Stomach (tissue), 19 donors: ENCODE data around the gene CNN1. TPM values are rescaled to one million over a fixed set of nuclear protein-coding genes. Genes with fewer than 3 reads are reported as not detected.

Experiments used
- DNase-seq, 2 donors: peaks; one replicate each; pipeline versions ENCODE4 v3.0.0 to v3.0.0-alpha.2; 2013 to 2019
- H3K27ac ChIP-seq, 5 donors: fragments of 200-600 bp in 4 of 5; sonication (generic) in 4 of 5; one replicate each; pipeline ENCODE4 v1.5.1; 2013 to 2019; ENCODE audit warnings: mild to moderate bottlenecking in 1 of 5, moderate library complexity in 1 of 5
- H3K27me3 ChIP-seq, 3 donors: fragments of 200-600 bp; sonication (generic); one replicate each; pipeline ENCODE4 v1.5.1; 2017 to 2019; ENCODE audit warnings: mixed run types in 1 of 3
- H3K36me3 ChIP-seq, 4 donors: fragments of 200-600 bp; sonication (generic); 1 replicate in 3 of 4; 2 replicates in 1 of 4; pipeline ENCODE4 v1.5.1; 2016 to 2019
- H3K4me1 ChIP-seq, 4 donors: fragments of 200-600 bp; sonication (generic); one replicate each; pipeline ENCODE4 v1.5.1; 2016 to 2019
- H3K4me3 ChIP-seq, 4 donors: fragments of 200-600 bp; sonication (generic) in 3 of 4; one replicate each; pipeline ENCODE4 v1.5.1; 2016 to 2019; ENCODE audit warnings: mild to moderate bottlenecking in 1 of 4
- H3K9me3 ChIP-seq, 4 donors: fragments of 200-600 bp; sonication (generic); one replicate each; pipeline ENCODE4 v1.5.1; 2016 to 2019
- CTCF ChIP-seq, 7 experiments: fragments of 450-650 bp in 4 of 7; fragments of 200-600 bp in 3 of 7; sonication (generic) in 3 of 7; IDR thresholded peaks; one replicate each; pipeline ENCODE4 v1.5.1; 2016 to 2019; ENCODE audit warnings: antibody characterized with exemption in 7 of 7, control low read depth in 2 of 7, mild to moderate bottlenecking in 1 of 7
- EP300 ChIP-seq: sonication (generic); formaldehyde crosslinking; IDR thresholded peaks from one replicate; pipeline ENCODE4 v1.6.1; 2017; ENCODE audit warnings: antibody characterized with exemption
- POLR2A ChIP-seq, 4 donors: fragments of 450-650 bp; IDR thresholded peaks; one replicate each; pipeline ENCODE4 v1.6.1; 2016; ENCODE audit warnings: antibody characterized with exemption in 4 of 4, control low read depth in 2 of 4, mild to moderate bottlenecking in 1 of 4, moderate library complexity in 1 of 4
- POLR2AphosphoS5 ChIP-seq, 3 donors: sonication (generic); formaldehyde crosslinking; IDR thresholded peaks; one replicate each; pipeline ENCODE4 v1.6.1; 2016; ENCODE audit warnings: antibody characterized with exemption in 3 of 3
- WGBS, 5 donors: extraction: QIAGEN DNeasy Blood & Tissue Kit in 3 of 5; methylation state at CpG; one replicate each; pipeline versions ENCODE4 v1.1.5 to v1.1.7; 2013 to 2018; 5-methylcytosine and 5-hydroxymethylcytosine counted together
- intact Hi-C: fragments of 100-400 bp; cut with DNase I; formaldehyde crosslinking; loops from one replicate; pipeline ENCODE4 v1.15.1; 2023; ENCODE audit warnings: low total_unique reads
- long read RNA-seq, 10 donors: transcript quantifications; one replicate each; lab custom pipeline, GENCODE V29; 2026
- polyA plus RNA-seq, 3 donors: library from polyadenylated mRNA; stranded (reverse); fragments of 200-250 nt; gene quantifications; one replicate each; pipeline ENCODE4 v1.2.3, GENCODE V29; 2013
- total RNA-seq, 5 donors: library from RNA; depleted of rRNA; stranded (reverse); fragments of >200 nt; gene quantifications; one replicate each; pipeline versions ENCODE4 v1.1.0 to v1.2.3, GENCODE V29; 2014 to 2016
- donor health status: healthy with polysubstance abuse.
- donor health status: Bipolar disorder and iron deficiency.
- donor health status: healthy.

Gene CNN1
- total RNA-seq (1,000 to 10,000 TPM in 1 of 5 donors, 100 to 1,000 TPM in 4; 205 to 1,183 (median 570) TPM), polyA plus RNA-seq (100 to 1,000 TPM in 1 of 3 donors, 10 to 100 TPM in 2; 70.2 to 585 (median 70.6) TPM)
- long read RNA-seq, donor 1, transcript CNN1-201 (7 exons, 1,633 nt), result major isoform, 158 of 276 reads
- long read RNA-seq, donor 1, partial matches to known transcripts, result 110 of 276 reads
- long read RNA-seq, donor 1, other reads (novel, unspliced or antisense), result 7 of 276 reads
- long read RNA-seq, donor 2, transcript CNN1-201 (7 exons, 1,633 nt), result major isoform, 164 of 165 reads
- long read RNA-seq, donor 2, partial matches to known transcripts, result 0 of 165 reads
- long read RNA-seq, donor 2, other reads (novel, unspliced or antisense), result 0 of 165 reads
- long read RNA-seq, donor 3, transcript CNN1-201 (7 exons, 1,633 nt), result major isoform, 45 of 45 reads
- long read RNA-seq, donor 3, partial matches to known transcripts, result 0 of 45 reads
- long read RNA-seq, donor 3, other reads (novel, unspliced or antisense), result 0 of 45 reads
- long read RNA-seq, donor 4, transcript CNN1-201 (7 exons, 1,633 nt), result major isoform, 22 of 22 reads
- long read RNA-seq, donor 4, partial matches to known transcripts, result 0 of 22 reads
- long read RNA-seq, donor 4, other reads (novel, unspliced or antisense), result 0 of 22 reads
- long read RNA-seq, donor 5, transcript CNN1-201 (7 exons, 1,633 nt), result major isoform, 66 of 118 reads
- long read RNA-seq, donor 5, partial matches to known transcripts, result 51 of 118 reads
- long read RNA-seq, donor 5, other reads (novel, unspliced or antisense), result 0 of 118 reads
- long read RNA-seq, donor 6, transcript CNN1-201 (7 exons, 1,633 nt), result major isoform, 142 of 247 reads
- long read RNA-seq, donor 6, partial matches to known transcripts, result 65 of 247 reads
- long read RNA-seq, donor 6, other reads (novel, unspliced or antisense), result 40 of 247 reads
- long read RNA-seq, donor 7, transcript CNN1-201 (7 exons, 1,633 nt), result major isoform, 520 of 672 reads
- long read RNA-seq, donor 7, partial matches to known transcripts, result 131 of 672 reads
- long read RNA-seq, donor 7, other reads (novel, unspliced or antisense), result 20 of 672 reads
- long read RNA-seq, donor 8, transcript CNN1-201 (7 exons, 1,633 nt), result major isoform, 49 of 49 reads
- long read RNA-seq, donor 8, partial matches to known transcripts, result 0 of 49 reads
- long read RNA-seq, donor 8, other reads (novel, unspliced or antisense), result 0 of 49 reads
- long read RNA-seq, donor 9, transcript CNN1-201 (7 exons, 1,633 nt), result major isoform, 42 of 90 reads
- long read RNA-seq, donor 9, partial matches to known transcripts, result 48 of 90 reads
- long read RNA-seq, donor 9, other reads (novel, unspliced or antisense), result 0 of 90 reads
- long read RNA-seq, donor 10, transcript CNN1-201 (7 exons, 1,633 nt), result major isoform, 70 of 75 reads
- long read RNA-seq, donor 10, partial matches to known transcripts, result 5 of 75 reads
- long read RNA-seq, donor 10, other reads (novel, unspliced or antisense), result 0 of 75 reads

- peak; percentile 29 to 94 for DNase-seq
- peaks cover 4 to 25% (median 17%) of the 10 kb centered on the region in 3 donors for H3K27me3 ChIP-seq
- H3K4me3 ChIP-seq, result peak within 1 kb of the TSS; percentile 39 to 51 (median 46)
- H3K4me1 ChIP-seq, result peaks cover 7 to 28% (median 23%) of the 10 kb centered on the region in 4 donors
- H3K27ac ChIP-seq, result peak within 1 kb of the TSS; percentile 41 to 95 (median 82)
- TF ChIP-seq CTCF (IDR thresholded peaks at IDR 0.05), result no peak
- peak; percentile 55 for TF ChIP-seq EP300
- TF ChIP-seq POLR2AphosphoS5 (IDR thresholded peaks at IDR 0.05), result peak; percentile 82 to 89 (median 88)
- peak in 2 of 4 donors; percentile 42 to 77 for TF ChIP-seq POLR2A (IDR thresholded peaks at IDR 0.05)
- WGBS, 5 donors, result 23 to 47% (median 31%) methylated on average over 9 to 21 of the region's 21 CpGs
- intact Hi-C loops, result no loop called here
- H3K9me3 ChIP-seq, result no peaks in the 10 kb centered on the region
- H3K36me3 ChIP-seq, result peaks cover 0 to 5% (median 0%) of the 10 kb centered on the region in 4 donors
Measured at GRCh38 chr19:11538232-11539036, at the start of gene CNN1. CNN1 (plus strand) TSS chr19:11538851; CDS start chr19:11538928, 77 bp downstream.

DNA sequence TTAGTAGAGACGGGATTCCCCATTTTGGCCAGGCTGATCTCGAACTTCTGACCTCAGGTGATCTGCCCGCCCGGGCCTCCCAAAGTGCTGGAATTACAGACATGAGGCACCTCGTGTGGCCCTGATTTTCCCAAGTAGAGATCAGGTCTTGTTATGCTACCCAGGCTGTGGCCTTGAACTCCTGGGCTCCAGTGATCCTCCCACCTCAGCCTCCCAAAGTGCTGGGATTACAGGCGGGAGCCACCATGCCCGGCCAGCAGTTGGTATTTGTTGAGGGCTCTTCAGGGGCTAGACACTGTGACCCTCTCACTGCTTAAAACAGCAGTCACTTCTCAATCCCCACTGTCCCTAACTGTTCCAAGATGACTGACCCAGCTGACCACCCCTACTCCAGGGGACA is 49.3 kb upstream of the CNN1 start:
- 93 to 98% (median 95%) methylated on average over 3 to 7 of the region's 7 CpGs for WGBS, 5 donors
- intact Hi-C loops, result no loop called here
- H3K4me1 ChIP-seq, result no peaks in the 10 kb centered on the region
- H3K9me3 ChIP-seq, result no peaks in the 10 kb centered on the region
- peaks cover 0 to 23% (median 0%) of the 10 kb centered on the region in 3 donors for H3K27me3 ChIP-seq
- H3K4me3 ChIP-seq, result no peak overlapping the region
- no peak overlapping the region for H3K27ac ChIP-seq
- TF ChIP-seq EP300 (no peak), POLR2A (IDR thresholded peaks at IDR 0.05) (no peak), CTCF (IDR thresholded peaks at IDR 0.05) (no peak), POLR2AphosphoS5 (IDR thresholded peaks at IDR 0.05) (no peak)
- peaks cover 15 to 93% (median 75%) of the 10 kb centered on the region in 4 donors for H3K36me3 ChIP-seq
- no peak for DNase-seq

GRCh38 chr19:11494634-11495285 is 43.9 kb upstream of the CNN1 start:
- Histone ChIP-seq H3K9me3 (no peaks in the 10 kb centered on the region), H3K27me3 (no peaks in the 10 kb centered on the region), H3K36me3 (peaks cover 16 to 91% (median 84%) of the 10 kb centered on the region in 4 donors), H3K4me1 (no peaks in the 10 kb centered on the region), H3K27ac (no peak overlapping the region), H3K4me3 (no peak overlapping the region)
- 91 to 95% (median 93%) methylated on average over 22 to 27 of the region's 27 CpGs for WGBS, 5 donors
- DNase-seq, result no peak
- no peak for TF ChIP-seq CTCF (IDR thresholded peaks at IDR 0.05)
- intact Hi-C loops, result loop anchor here (10.0 kb wide), 1 partner anchor 90 kb away; no protein-coding TSS in a partner anchor
